Measurements from ENCODE around the gene CEP55. TPM values are rescaled to one million over a fixed set of nuclear protein-coding genes. Genes with fewer than 3 reads are reported as not detected.

Gene CEP55
- polyA plus RNA-seq, 2 of the 4 experiments (the other 2 are of a cell fraction) = 52.4 to 87.0 TPM

DNA sequence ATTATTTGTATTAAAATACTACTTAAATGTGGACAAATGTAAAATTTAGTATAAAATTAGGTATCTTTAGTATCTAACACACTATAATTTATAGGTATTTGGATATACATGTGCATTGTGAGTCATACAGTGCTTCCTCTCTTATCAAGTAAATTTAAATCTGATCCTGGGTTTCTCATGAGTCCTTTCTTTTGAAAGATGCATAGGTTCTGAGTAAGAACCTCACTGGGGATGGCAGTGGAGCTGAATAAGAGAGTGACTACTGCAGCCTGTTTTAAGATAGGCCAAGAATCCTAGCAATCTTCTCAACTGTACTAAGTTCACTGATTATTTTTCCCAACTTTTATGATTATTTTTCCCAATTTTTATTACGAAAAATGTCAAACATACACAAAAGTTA is 16.2 kb downstream of the CEP55 start:
- POLR2A ChIA-PET = interaction anchor here (0.6 kb wide), 1 partner anchor 30 kb away, joined by 5 read pairs; no protein-coding TSS in a partner anchor
- 95% methylated on average over 1 of the region's 1 CpG for WGBS (ENCODE audit: missing lambda C conversion rate)
- CTCF ChIA-PET = interaction anchor here (0.6 to 10.9 kb wide), 13 partner anchors 8 to 447 kb away, joined by 3 to 92 read pairs (median 6); partner anchors contain the start of gene CEP55
- Histone ChIP-seq H3K27ac (no peak overlapping the region), H3K9me3 (no peaks in the 10 kb centered on the region), H3K4me1 (no peaks in the 10 kb centered on the region), H3K4me2 (no peak overlapping the region), H3K4me3 (no peak overlapping the region)
- FAIRE-seq = no peak
- TF ChIP-seq RFX5 (IDR thresholded peaks at IDR 0.05) = no peak
- TF ChIP-seq CHD4 (IDR thresholded peaks at IDR 0.05; ENCODE audit: borderline replicate concordance) = no peak
- TF ChIP-seq EHMT2 (IDR thresholded peaks at IDR 0.05; ENCODE audit: low read depth) = no peak
- TF ChIP-seq CBX2 (IDR thresholded peaks at IDR 0.05; ENCODE audit: borderline replicate concordance, low read depth) = no peak
- TF ChIP-seq RNF2 (IDR thresholded peaks at IDR 0.05; ENCODE audit: borderline replicate concordance, low read depth) = no peak
- TF ChIP-seq, protein P1, sequence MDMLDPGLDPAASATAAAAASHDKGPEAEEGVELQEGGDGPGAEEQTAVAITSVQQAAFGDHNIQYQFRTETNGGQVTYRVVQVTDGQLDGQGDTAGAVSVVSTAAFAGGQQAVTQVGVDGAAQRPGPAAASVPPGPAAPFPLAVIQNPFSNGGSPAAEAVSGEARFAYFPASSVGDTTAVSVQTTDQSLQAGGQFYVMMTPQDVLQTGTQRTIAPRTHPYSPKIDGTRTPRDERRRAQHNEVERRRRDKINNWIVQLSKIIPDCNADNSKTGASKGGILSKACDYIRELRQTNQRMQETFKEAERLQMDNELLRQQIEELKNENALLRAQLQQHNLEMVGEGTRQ (IDR thresholded peaks at IDR 0.05) = no peak
- no peak for TF ChIP-seq REST (IDR thresholded peaks at IDR 0.05)
- TF ChIP-seq MYC (IDR thresholded peaks at IDR 0.05; ENCODE audit: borderline replicate concordance, low read length) = no peak
- TF ChIP-seq SMC3 (IDR thresholded peaks at IDR 0.05) = no peak
- TF ChIP-seq FOSL2 (IDR thresholded peaks at IDR 0.05) = no peak
- no peak for TF ChIP-seq FOSL2 (CRISPR knock-in tag; IDR thresholded peaks at IDR 0.05)
- ATAC-seq = no peak
- DNase-seq (ENCODE audit: low read depth in 1 of 2, low spot score in 1 of 2) = no peak

DNA sequence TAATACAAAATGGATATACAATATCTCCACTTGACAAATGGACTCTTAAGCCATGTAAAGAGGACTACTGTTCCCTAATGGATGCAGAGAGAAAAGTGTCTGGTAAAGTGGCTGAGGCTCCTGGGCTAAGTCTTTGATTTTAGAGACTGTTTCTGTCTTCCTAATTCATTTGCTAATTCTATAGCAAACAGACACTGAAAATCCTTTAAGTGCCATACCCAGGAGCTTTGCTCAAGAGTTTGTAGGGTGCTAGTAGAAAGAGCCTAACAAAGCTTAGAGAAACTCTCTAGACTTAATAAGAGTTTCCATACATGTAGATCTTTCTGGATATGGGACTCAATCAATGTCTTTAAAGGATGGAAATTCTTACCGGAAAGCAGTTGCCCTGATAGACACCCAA is 16.7 kb downstream of the CEP55 start:
- Histone ChIP-seq H3K9me3 (no peaks in the 10 kb centered on the region), H3K4me1 (no peaks in the 10 kb centered on the region), H3K4me2 (no peak overlapping the region), H3K4me3 (no peak overlapping the region), H3K27ac (no peak overlapping the region)
- no peak for ATAC-seq
- no peak for DNase-seq (ENCODE audit: low read depth in 1 of 2, low spot score in 1 of 2)
- POLR2A ChIA-PET = no interaction called here
- no peak for FAIRE-seq
- TF ChIP-seq CBX8 (IDR thresholded peaks at IDR 0.05) (no peak), MYC (IDR thresholded peaks at IDR 0.05; ENCODE audit: borderline replicate concordance, low read length) (no peak), EHF (CRISPR knock-in tag; IDR thresholded peaks at IDR 0.05) (no peak), MAZ (IDR thresholded peaks at IDR 0.05; ENCODE audit: borderline replicate concordance, low read depth, low read length) (no peak), CHD2 (IDR thresholded peaks at IDR 0.05; ENCODE audit: low read length, partially characterized antibody) (no peak), NPAS2 (CRISPR knock-in tag; IDR thresholded peaks at IDR 0.05; ENCODE audit: borderline replicate concordance) (no peak)
- CTCF ChIA-PET = interaction anchor here (0.7 to 10.9 kb wide), 11 partner anchors 11 to 627 kb away, joined by 3 to 92 read pairs (median 4); no protein-coding TSS in a partner anchor
- 97% methylated on average over 1 of the region's 1 CpG for WGBS (ENCODE audit: missing lambda C conversion rate)

DNA sequence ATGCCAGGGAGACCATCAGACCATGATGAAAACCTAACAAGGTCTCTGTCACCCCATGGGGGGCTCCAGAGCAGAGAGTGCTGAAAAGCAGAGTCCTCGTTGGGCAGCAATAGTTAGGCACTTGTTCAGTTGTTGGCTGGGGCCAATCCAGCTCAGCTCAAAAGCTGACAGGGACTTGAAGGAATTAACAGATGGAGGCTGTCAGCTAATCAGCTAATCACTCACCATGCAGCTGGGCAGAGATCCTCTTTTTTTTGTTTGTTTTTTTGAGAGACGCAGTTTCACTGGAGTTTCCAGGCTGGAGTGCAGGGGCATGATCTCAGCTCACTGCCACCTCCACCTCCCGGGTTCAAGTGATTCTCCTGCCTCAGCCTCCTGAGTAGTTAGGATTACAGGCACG is 18.1 kb downstream of the CEP55 start:
- ChIA-PET POLR2A (no interaction called here), CTCF (interaction anchor here (0.7 to 10.9 kb wide), 3 partner anchors 32 to 525 kb away, joined by 3 to 92 read pairs (median 4); partner anchors contain the start of gene MYOF)
- TF ChIP-seq POLR2A (IDR thresholded peaks at IDR 0.05; ENCODE audit: low read length) = no peak
- no peak for TF ChIP-seq E2F6 (IDR thresholded peaks at IDR 0.05; ENCODE audit: borderline replicate concordance, low read depth)
- no peak for TF ChIP-seq ELK1 (IDR thresholded peaks at IDR 0.05; ENCODE audit: low read depth, low read length)
- no peak for TF ChIP-seq HES2 (IDR thresholded peaks at IDR 0.05)
- no peak for TF ChIP-seq MAZ (IDR thresholded peaks at IDR 0.05; ENCODE audit: borderline replicate concordance, low read depth, low read length)
- TF ChIP-seq FOSL2 (IDR thresholded peaks at IDR 0.05) = no peak
- no peak for TF ChIP-seq FOSL2 (CRISPR knock-in tag; IDR thresholded peaks at IDR 0.05)
- Histone ChIP-seq H3K4me3 (no peak overlapping the region), H3K4me1 (no peaks in the 10 kb centered on the region), H3K9me3 (no peaks in the 10 kb centered on the region), H3K4me2 (no peak overlapping the region), H3K27ac (no peak overlapping the region)
- ATAC-seq = no peak
- no peak for DNase-seq (ENCODE audit: low read depth in 1 of 2, low spot score in 1 of 2)
- FAIRE-seq = no peak
- 95% methylated on average over 4 of the region's 4 CpGs for WGBS (ENCODE audit: missing lambda C conversion rate)
